Measurements from ENCODE around the gene RAMP1. TPM values are rescaled to one million over a fixed set of nuclear protein-coding genes. Genes with fewer than 3 reads are reported as not detected.
"Not testable (repeated sequence)": the region's sequence is repeated elsewhere in the genome, so short reads cannot be mapped to it uniquely, and the experiment has no call there.

Gene RAMP1
- polyA plus RNA-seq, 1 donor from 2014 or later = not detected

GRCh38 chr2:237858294-237859081 is 935 bp upstream of the RAMP1 start:
- Mint-ChIP-seq H3K9me3 (no peaks in the 10 kb centered on the region), H3K27me3 (peaks cover 32% of the 10 kb centered on the region), H3K27ac (peak overlapping the region in 1 of 3 donors; percentile 44), H3K36me3 (no peaks in the 10 kb centered on the region), H3K4me1 (peaks cover 0 to 2% (median 0%) of the 10 kb centered on the region in 3 donors), H3K4me3 (peak overlapping the region in 2 of 4 donors; percentile 17 to 81)

DNA sequence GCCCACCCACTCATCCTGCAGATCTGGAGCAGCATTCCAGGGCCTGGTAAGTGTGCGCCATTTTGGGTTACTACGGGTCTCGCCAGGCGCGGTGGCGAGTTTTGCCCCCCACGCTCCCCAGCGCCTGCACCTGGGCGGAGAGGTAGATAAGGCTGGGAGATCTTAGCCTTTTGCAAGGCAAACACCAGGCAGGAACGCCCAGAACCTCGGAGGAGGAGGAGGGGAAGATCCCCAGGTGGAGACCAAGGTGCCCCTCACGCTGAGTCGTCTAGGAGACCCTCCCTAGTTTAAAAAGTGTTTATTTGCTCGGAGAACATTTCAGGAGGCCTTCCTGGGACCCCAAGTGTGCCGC is 365 bp upstream of the RAMP1 start:
- no peak overlapping the region for H3K4me3 Mint-ChIP-seq
- H3K36me3 Mint-ChIP-seq = no peaks in the 10 kb centered on the region
- no peaks in the 10 kb centered on the region for H3K9me3 Mint-ChIP-seq
- H3K27ac Mint-ChIP-seq = no peak overlapping the region
- H3K27me3 Mint-ChIP-seq = peaks cover 33% of the 10 kb centered on the region
- H3K4me1 Mint-ChIP-seq = peaks cover 0 to 2% (median 0%) of the 10 kb centered on the region in 3 donors

DNA sequence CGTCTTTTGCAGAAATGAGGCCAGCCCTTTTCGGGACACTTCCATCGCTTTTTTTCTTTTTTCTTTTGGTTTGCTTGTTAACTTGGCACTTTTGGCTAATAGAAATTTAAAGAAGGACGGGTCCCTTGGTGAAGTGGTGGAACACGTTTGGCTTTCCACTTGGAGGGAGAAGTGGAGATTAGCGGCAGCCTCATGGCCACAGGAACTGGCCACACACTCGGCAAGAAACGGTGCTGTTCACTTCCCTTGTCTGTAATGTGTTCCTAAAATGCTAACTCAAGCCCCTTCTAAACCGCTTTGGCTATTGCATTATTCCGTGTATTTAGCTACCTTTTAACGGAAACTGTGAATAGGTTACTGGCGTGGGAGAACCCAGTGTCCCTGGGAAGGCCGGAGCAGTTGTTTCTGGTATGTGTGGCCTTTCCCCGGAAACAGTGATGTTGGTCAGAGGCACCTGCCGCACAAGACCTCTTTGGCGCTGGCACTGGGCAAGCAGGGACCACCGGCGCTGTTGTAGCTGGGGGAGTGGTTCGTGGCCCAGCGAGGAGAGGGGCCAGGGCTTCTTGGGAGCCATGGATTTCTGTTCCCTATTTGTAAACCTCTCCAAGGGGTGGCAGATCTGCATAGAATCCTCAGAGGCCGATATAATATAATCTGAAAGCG is 981 bp downstream of the RAMP1 start:
- Mint-ChIP-seq H3K4me3 (peak overlapping the region in 1 of 4 donors; percentile 33), H3K27ac (peak overlapping the region in 1 of 3 donors; percentile 20), H3K9me3 (no peaks in the 10 kb centered on the region), H3K4me1 (peaks cover 0 to 2% (median 1%) of the 10 kb centered on the region in 3 donors), H3K27me3 (peaks cover 36% of the 10 kb centered on the region), H3K36me3 (peaks cover 2% of the 10 kb centered on the region)

GRCh38 chr2:237861875-237862527 is 2.6 kb downstream of the RAMP1 start:
- Mint-ChIP-seq H3K36me3 (peaks cover 2% of the 10 kb centered on the region), H3K27me3 (peaks cover 35% of the 10 kb centered on the region), H3K27ac (no peak overlapping the region), H3K4me1 (peaks cover 0 to 2% (median 1%) of the 10 kb centered on the region in 3 donors), H3K9me3 (no peaks in the 10 kb centered on the region), H3K4me3 (no peak overlapping the region)

DNA sequence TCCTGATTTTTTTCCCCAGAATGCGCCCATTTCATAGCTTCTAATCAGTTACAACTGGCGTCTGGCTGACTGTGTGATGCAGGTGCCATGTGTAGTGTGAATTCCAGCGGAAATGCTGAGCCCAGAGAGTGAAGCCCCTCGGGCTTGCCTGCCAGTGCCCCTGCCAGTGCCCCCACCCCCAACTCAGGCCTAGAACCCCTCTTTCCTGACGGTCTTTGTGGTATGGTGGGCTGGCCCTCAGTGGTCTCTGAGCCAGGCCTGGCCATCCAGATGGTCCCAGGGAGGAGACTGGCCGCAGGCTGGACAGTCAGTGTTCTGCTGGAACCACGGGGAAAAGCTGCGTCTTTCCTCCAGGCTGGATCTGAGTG is 3.1 kb downstream of the RAMP1 start:
- Mint-ChIP-seq H3K4me3 (no peak overlapping the region), H3K9me3 (no peaks in the 10 kb centered on the region), H3K27me3 (peaks cover 35% of the 10 kb centered on the region), H3K27ac (no peak overlapping the region), H3K36me3 (peaks cover 3% of the 10 kb centered on the region), H3K4me1 (peaks cover 0 to 2% (median 1%) of the 10 kb centered on the region in 3 donors)

DNA sequence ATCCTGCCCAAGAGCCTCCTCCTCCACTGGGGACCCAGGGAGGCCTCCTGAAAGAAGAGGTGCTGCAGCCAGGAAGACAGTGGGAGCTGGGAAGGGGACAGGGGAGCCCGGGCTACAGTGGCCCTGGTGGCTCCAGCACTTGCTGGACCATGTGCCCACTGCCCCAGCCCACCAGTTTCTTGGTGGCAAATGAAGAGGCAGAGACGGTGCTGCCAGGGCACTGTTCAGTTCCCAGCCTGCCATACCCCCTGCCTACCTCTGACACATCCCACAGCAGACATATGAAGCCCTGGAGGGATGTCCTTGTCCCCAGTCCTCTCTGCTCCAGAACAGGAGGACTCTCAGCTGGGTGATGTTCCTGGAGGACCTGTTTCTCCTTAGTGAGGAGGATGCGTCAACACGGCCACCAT is 3.7 kb downstream of the RAMP1 start:
- no peaks in the 10 kb centered on the region for H3K9me3 Mint-ChIP-seq
- peaks cover 0 to 2% (median 1%) of the 10 kb centered on the region in 3 donors for H3K4me1 Mint-ChIP-seq
- H3K4me3 Mint-ChIP-seq = no peak overlapping the region
- H3K27me3 Mint-ChIP-seq = peaks cover 38% of the 10 kb centered on the region
- no peak overlapping the region for H3K27ac Mint-ChIP-seq
- peaks cover 3% of the 10 kb centered on the region for H3K36me3 Mint-ChIP-seq

GRCh38 chr2:237863689-237864443 is 4.4 kb downstream of the RAMP1 start:
- no peak overlapping the region for H3K4me3 Mint-ChIP-seq
- H3K36me3 Mint-ChIP-seq = peaks cover 3% of the 10 kb centered on the region
- H3K4me1 Mint-ChIP-seq = peaks cover 0 to 6% (median 1%) of the 10 kb centered on the region in 3 donors
- peaks cover 0 to 3% (median 0%) of the 10 kb centered on the region in 3 donors for H3K9me3 Mint-ChIP-seq
- H3K27ac Mint-ChIP-seq = no peak overlapping the region
- peaks cover 41% of the 10 kb centered on the region for H3K27me3 Mint-ChIP-seq

DNA sequence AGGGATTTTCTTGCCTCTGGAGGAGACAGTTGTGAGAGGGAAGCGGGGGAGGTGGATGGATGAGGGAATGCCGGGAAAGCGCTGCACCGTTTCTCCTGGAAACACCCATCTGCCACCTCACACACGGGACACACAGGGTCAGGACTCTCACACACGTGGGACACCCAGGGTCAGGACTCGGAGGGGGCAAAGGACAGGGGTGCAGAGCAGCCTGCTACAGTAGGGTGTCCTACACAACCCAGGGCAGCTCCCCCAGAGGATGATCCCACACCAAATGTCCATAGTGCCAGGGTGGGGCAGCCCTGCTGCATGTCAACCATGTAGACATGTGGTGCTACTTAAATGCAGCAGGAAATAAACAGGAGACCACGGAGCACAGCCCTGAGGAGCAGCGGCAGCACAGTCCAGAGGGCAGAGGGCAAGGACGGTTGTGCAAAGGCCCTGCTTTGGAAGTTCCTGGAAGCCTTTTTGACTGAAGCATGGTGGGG is 5.1 kb downstream of the RAMP1 start:
- Mint-ChIP-seq H3K27me3 (peaks cover 43% of the 10 kb centered on the region), H3K9me3 (peaks cover 0 to 3% (median 0%) of the 10 kb centered on the region in 3 donors), H3K4me1 (peaks cover 0 to 11% (median 1%) of the 10 kb centered on the region in 3 donors), H3K36me3 (peaks cover 3% of the 10 kb centered on the region), H3K4me3 (no peak overlapping the region), H3K27ac (no peak overlapping the region)

DNA sequence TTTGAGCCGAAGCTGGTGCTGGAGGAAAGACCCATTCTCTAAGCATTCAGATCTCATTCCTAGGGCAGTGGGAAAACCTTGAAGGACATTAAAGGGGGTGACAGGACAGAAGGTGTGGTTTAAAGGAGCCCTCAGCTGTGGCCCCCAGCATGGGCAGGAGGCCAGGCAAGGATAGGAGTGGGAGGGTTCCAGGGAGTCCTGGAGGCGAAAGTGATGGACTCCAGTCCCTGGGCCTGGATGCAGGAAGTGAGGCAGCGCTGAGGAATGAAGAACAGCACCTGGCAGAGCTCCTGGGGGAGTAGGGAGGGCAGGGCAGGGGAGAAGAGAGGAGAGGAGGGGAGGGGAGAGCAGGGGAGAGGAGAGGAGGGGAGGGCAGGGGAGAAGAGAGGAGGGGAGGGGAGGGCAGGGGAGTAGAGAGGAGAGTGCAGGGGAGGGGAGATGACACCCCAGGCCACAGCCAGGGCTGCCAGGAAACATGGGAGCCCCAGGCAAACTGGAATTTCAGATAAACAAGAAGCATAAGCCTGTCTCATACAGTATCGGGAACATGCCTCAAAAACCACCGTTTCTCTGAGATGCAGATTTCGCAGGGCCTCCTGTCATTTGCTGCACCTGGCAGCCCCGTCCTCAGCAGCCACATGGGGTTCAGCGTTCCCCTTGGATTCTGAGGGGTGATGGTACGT is 5.7 kb downstream of the RAMP1 start:
- H3K4me3 Mint-ChIP-seq = no peak overlapping the region
- peaks cover 41% of the 10 kb centered on the region for H3K27me3 Mint-ChIP-seq
- H3K36me3 Mint-ChIP-seq = peaks cover 3% of the 10 kb centered on the region
- peaks cover 0 to 11% (median 1%) of the 10 kb centered on the region in 3 donors for H3K4me1 Mint-ChIP-seq
- H3K27ac Mint-ChIP-seq = no peak overlapping the region
- H3K9me3 Mint-ChIP-seq = peaks cover 0 to 3% (median 0%) of the 10 kb centered on the region in 3 donors

GRCh38 chr2:237865623-237866041 is 6.2 kb downstream of the RAMP1 start:
- Mint-ChIP-seq H3K27me3 (peaks cover 40% of the 10 kb centered on the region), H3K27ac (no peak overlapping the region)

GRCh38 chr2:237866101-237866621 is 6.7 kb downstream of the RAMP1 start:
- peaks cover 3% of the 10 kb centered on the region for H3K36me3 Mint-ChIP-seq
- peaks cover 0 to 3% (median 0%) of the 10 kb centered on the region in 3 donors for H3K9me3 Mint-ChIP-seq
- H3K27me3 Mint-ChIP-seq = peaks cover 40% of the 10 kb centered on the region
- H3K27ac Mint-ChIP-seq = no peak overlapping the region
- H3K4me3 Mint-ChIP-seq = no peak overlapping the region
- H3K4me1 Mint-ChIP-seq = peaks cover 0 to 9% (median 2%) of the 10 kb centered on the region in 3 donors

More at GRCh38 chr2:237865623-237866041, 6.2 kb downstream of the RAMP1 start:
- Mint-ChIP-seq H3K4me1 (peaks cover 0 to 9% (median 2%) of the 10 kb centered on the region in 3 donors), H3K4me3 (no peak overlapping the region), H3K9me3 (peaks cover 0 to 3% (median 0%) of the 10 kb centered on the region in 3 donors), H3K36me3 (peaks cover 3% of the 10 kb centered on the region)

- H3K27me3 Mint-ChIP-seq = peaks cover 43% of the 10 kb centered on the region
- H3K4me1 Mint-ChIP-seq = peaks cover 0 to 9% (median 2%) of the 10 kb centered on the region in 3 donors
- peaks cover 0 to 3% (median 0%) of the 10 kb centered on the region in 3 donors for H3K9me3 Mint-ChIP-seq
- peaks cover 3% of the 10 kb centered on the region for H3K36me3 Mint-ChIP-seq
- no peak overlapping the region for H3K4me3 Mint-ChIP-seq
- no peak overlapping the region for H3K27ac Mint-ChIP-seq
Measured at GRCh38 chr2:237867465-237867864, 8.0 kb downstream of the RAMP1 start.

- H3K36me3 Mint-ChIP-seq, H3K4me1 Mint-ChIP-seq, H3K9me3 Mint-ChIP-seq, H3K4me3 Mint-ChIP-seq: not testable (repeated sequence)
- peak overlapping the region in 1 of 3 donors; percentile 88 for H3K27ac Mint-ChIP-seq
- H3K27me3 Mint-ChIP-seq = peaks cover 43% of the 10 kb centered on the region
Measured at GRCh38 chr2:237868074-237868473, 8.7 kb downstream of the RAMP1 start.
